Chondrocyte (in vitro differentiated cells): Measurements from ENCODE around the gene UFM1. TPM values are rescaled to one million over a fixed set of nuclear protein-coding genes. Genes with fewer than 3 reads are reported as not detected.

ENCODE experiments used
- DNase-seq: peaks from one replicate; pipeline ENCODE4 v3.0.0; 2021; ENCODE audit warnings: mixed read lengths, low spot score
- H3K27ac Mint-ChIP-seq: one replicate; pipeline ENCODE4 v1.8.0; 2021; ENCODE audit warnings: mild to moderate bottlenecking, moderate library complexity, mixed read lengths; ENCODE audit not compliant: unreplicated experiment
- H3K27me3 Mint-ChIP-seq: 2 replicates; pipeline ENCODE4 v1.8.0; 2021; ENCODE audit warnings: low read depth, mixed read lengths
- H3K36me3 Mint-ChIP-seq: 2 replicates; pipeline ENCODE4 v1.8.0; 2021; ENCODE audit warnings: low read depth, mixed read lengths
- H3K4me1 Mint-ChIP-seq: 2 replicates; pipeline ENCODE4 v1.8.0; 2021; ENCODE audit warnings: low read depth, mild to moderate bottlenecking, mixed read lengths
- H3K4me3 Mint-ChIP-seq: one replicate; pipeline ENCODE4 v1.8.0; 2021; ENCODE audit warnings: mild to moderate bottlenecking, moderate library complexity, mixed read lengths; ENCODE audit not compliant: unreplicated experiment
- H3K9me3 Mint-ChIP-seq: 2 replicates; pipeline ENCODE4 v1.8.0; 2021; ENCODE audit warnings: low read depth, mixed read lengths
- total RNA-seq: library from RNA; stranded (reverse); gene quantifications from 3 replicates; pipeline ENCODE4 v1.2.1, GENCODE V29; 2021
- TF ChIP-seq, protein P1 (sequence below): fragments of 200-600 bp; sonication (generic); IDR thresholded peaks from 2 replicates; pipeline ENCODE4 v1.5.0; 2021; ENCODE audit warnings: antibody characterized with exemption, mild to moderate bottlenecking, moderate library complexity

UFM1 gene
- total RNA-seq, 1 donor from 2014 or later = 59.3 TPM

GRCh38 chr13:38338089-38338488 lies 11.6 kb upstream of the UFM1 start:
- H3K9me3 Mint-ChIP-seq = no peaks in the 10 kb centered on the region
- H3K4me3 Mint-ChIP-seq = no peak overlapping the region
- TF ChIP-seq, protein P1, sequence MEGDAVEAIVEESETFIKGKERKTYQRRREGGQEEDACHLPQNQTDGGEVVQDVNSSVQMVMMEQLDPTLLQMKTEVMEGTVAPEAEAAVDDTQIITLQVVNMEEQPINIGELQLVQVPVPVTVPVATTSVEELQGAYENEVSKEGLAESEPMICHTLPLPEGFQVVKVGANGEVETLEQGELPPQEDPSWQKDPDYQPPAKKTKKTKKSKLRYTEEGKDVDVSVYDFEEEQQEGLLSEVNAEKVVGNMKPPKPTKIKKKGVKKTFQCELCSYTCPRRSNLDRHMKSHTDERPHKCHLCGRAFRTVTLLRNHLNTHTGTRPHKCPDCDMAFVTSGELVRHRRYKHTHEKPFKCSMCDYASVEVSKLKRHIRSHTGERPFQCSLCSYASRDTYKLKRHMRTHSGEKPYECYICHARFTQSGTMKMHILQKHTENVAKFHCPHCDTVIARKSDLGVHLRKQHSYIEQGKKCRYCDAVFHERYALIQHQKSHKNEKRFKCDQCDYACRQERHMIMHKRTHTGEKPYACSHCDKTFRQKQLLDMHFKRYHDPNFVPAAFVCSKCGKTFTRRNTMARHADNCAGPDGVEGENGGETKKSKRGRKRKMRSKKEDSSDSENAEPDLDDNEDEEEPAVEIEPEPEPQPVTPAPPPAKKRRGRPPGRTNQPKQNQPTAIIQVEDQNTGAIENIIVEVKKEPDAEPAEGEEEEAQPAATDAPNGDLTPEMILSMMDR = no peak
- H3K4me1 Mint-ChIP-seq = no peaks in the 10 kb centered on the region
- no peak overlapping the region for H3K27ac Mint-ChIP-seq
- H3K36me3 Mint-ChIP-seq = no peaks in the 10 kb centered on the region
- no peak for DNase-seq
- no peaks in the 10 kb centered on the region for H3K27me3 Mint-ChIP-seq

- Mint-ChIP-seq H3K36me3 (no peaks in the 10 kb centered on the region), H3K4me3 (no peak overlapping the region), H3K9me3 (no peaks in the 10 kb centered on the region), H3K4me1 (no peaks in the 10 kb centered on the region), H3K27me3 (no peaks in the 10 kb centered on the region), H3K27ac (no peak overlapping the region)
- DNase-seq = no peak
- TF ChIP-seq, protein P1 = no peak
Observed at GRCh38 chr13:38340624-38341023, 9.0 kb upstream of the UFM1 start.

GRCh38 chr13:38341149-38341692 lies 8.4 kb upstream of the UFM1 start:
- no peaks in the 10 kb centered on the region for H3K36me3 Mint-ChIP-seq
- no peak overlapping the region for H3K4me3 Mint-ChIP-seq
- no peak for DNase-seq
- TF ChIP-seq, protein P1 = no peak
- no peaks in the 10 kb centered on the region for H3K9me3 Mint-ChIP-seq
- no peaks in the 10 kb centered on the region for H3K27me3 Mint-ChIP-seq
- no peaks in the 10 kb centered on the region for H3K4me1 Mint-ChIP-seq
- H3K27ac Mint-ChIP-seq = no peak overlapping the region

DNA sequence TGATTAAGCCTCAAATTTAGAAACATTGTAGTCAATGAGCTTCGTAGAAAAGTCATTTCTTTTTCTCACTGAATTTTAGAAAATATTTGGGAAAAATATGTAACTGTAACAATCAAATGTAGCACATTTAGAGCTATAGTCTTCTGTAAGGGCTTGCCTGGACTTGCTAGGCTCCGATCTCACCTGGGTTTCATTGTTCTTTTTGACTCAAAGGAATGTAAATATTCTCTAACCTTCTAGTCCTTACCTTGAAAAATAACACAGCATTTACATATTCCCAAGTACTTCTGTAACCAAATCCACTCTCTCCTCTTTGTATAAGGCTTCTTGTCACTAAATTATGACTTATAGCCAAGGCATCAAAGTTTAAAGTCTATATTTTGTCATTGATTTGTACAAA lies 2.9 kb upstream of the UFM1 start:
- peaks cover 26% of the 10 kb centered on the region for H3K4me1 Mint-ChIP-seq
- H3K4me3 Mint-ChIP-seq = no peak overlapping the region
- DNase-seq = no peak
- H3K36me3 Mint-ChIP-seq = peaks cover 5% of the 10 kb centered on the region
- no peaks in the 10 kb centered on the region for H3K9me3 Mint-ChIP-seq
- TF ChIP-seq, protein P1 = no peak
- no peaks in the 10 kb centered on the region for H3K27me3 Mint-ChIP-seq
- H3K27ac Mint-ChIP-seq = no peak overlapping the region

- no peaks in the 10 kb centered on the region for H3K9me3 Mint-ChIP-seq
- H3K36me3 Mint-ChIP-seq = peaks cover 5% of the 10 kb centered on the region
- H3K4me1 Mint-ChIP-seq = peaks cover 38% of the 10 kb centered on the region
- no peak for DNase-seq
- no peaks in the 10 kb centered on the region for H3K27me3 Mint-ChIP-seq
- peak overlapping the region; percentile 99 for H3K27ac Mint-ChIP-seq
- peak overlapping the region; percentile 98 for H3K4me3 Mint-ChIP-seq
- TF ChIP-seq, protein P1 = no peak
Observed at GRCh38 chr13:38348861-38349389, 726 bp upstream of the UFM1 start.
